KMS-11 (cell line): ENCODE data around the gene PLXDC1.

ENCODE experiments used
- H2AFZ ChIP-seq: fragments of 200-600 bp; sonication (generic); 2 replicates; pipeline ENCODE4 v1.6.1; 2016; ENCODE audit warnings: antibody characterized with exemption, mixed run types, low read depth
- H3K27ac ChIP-seq: fragments of 200-600 bp; sonication (generic); 2 replicates; pipeline ENCODE4 v1.6.1; 2016; ENCODE audit warnings: mild to moderate bottlenecking, mixed run types
- H3K27me3 ChIP-seq: fragments of 200-600 bp; sonication (generic); 2 replicates; pipeline ENCODE4 v1.6.1; 2017; ENCODE audit warnings: mild to moderate bottlenecking, low read depth, mixed run types, moderate library complexity; ENCODE audit not compliant: insufficient read depth
- H3K36me3 ChIP-seq: fragments of 200-600 bp; sonication (generic); 2 replicates; pipeline ENCODE4 v1.6.1; 2017; ENCODE audit warnings: mild to moderate bottlenecking, mixed run types; ENCODE audit not compliant: insufficient read depth
- H3K4me1 ChIP-seq: fragments of 200-600 bp; sonication (generic); 2 replicates; pipeline ENCODE4 v1.6.1; 2016; ENCODE audit warnings: mild to moderate bottlenecking, low read depth, mixed run types; ENCODE audit not compliant: poor library complexity, severe bottlenecking
- H3K4me2 ChIP-seq: fragments of 200-600 bp; sonication (generic); 2 replicates; pipeline ENCODE4 v1.7.0; 2016; ENCODE audit warnings: mild to moderate bottlenecking, mixed run types
- H3K4me3 ChIP-seq: fragments of 200-600 bp; sonication (generic); IDR thresholded peaks from 2 replicates; pipeline ENCODE4 v1.6.1; 2017; ENCODE audit warnings: low read depth, low read length, mixed read lengths; ENCODE audit not compliant: insufficient read depth
- H3K79me2 ChIP-seq: fragments of 200-600 bp; sonication (generic); 2 replicates; pipeline ENCODE4 v1.6.1; 2016; ENCODE audit warnings: low read depth, mixed run types; ENCODE audit not compliant: insufficient read depth
- H3K9ac ChIP-seq: fragments of 200-600 bp; sonication (generic); 2 replicates; pipeline ENCODE4 v1.6.1; 2016; ENCODE audit warnings: mild to moderate bottlenecking, mixed run types
- H4K20me1 ChIP-seq: fragments of 200-600 bp; sonication (generic); 2 replicates; pipeline ENCODE4 v1.6.1; 2016; ENCODE audit warnings: mild to moderate bottlenecking, mixed run types; ENCODE audit not compliant: insufficient read depth
- CTCF ChIP-seq: fragments of 200-600 bp; sonication (generic); conservative IDR thresholded peaks from 2 replicates; pipeline ENCODE4 v1.6.1; 2017; ENCODE audit warnings: low read depth, mild to moderate bottlenecking, antibody characterized with exemption, low read length, moderate library complexity, mixed read lengths

Gene PLXDC1

GRCh38 chr17:39141294-39141693, 10.1 kb downstream of the PLXDC1 start:
- Histone ChIP-seq H3K4me3 (no peak overlapping the region), H3K9ac (no peak overlapping the region), H3K27ac (no peak overlapping the region), H2AFZ (no peak overlapping the region), H3K4me2 (no peak overlapping the region), H3K27me3 (no peaks in the 10 kb centered on the region), H4K20me1 (no peaks in the 10 kb centered on the region), H3K36me3 (no peaks in the 10 kb centered on the region), H3K79me2 (no peaks in the 10 kb centered on the region), H3K4me1 (no peaks in the 10 kb centered on the region)
- no peak for TF ChIP-seq CTCF

DNA sequence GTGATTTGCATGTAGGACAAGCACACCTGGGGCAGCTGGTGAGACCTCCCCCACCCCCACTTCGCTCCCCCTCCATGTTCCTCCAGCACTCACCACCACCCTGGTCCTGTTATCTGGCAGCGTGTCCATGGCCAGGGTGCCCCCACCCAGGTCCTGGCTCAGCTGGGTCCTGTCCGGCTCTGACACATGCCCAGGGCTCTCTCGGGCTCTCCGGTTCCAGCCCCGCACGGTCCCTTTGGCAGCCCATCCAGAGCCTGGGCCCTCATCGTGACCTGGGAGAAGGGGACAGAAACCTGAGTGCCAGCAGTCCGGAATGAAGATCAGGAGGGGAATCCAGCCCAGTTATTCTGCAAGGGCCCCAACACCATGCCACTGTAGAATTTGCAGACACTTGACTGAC, 11.9 kb downstream of the PLXDC1 start:
- Histone ChIP-seq H3K4me2 (no peak overlapping the region), H2AFZ (no peak overlapping the region), H3K36me3 (no peaks in the 10 kb centered on the region), H3K79me2 (no peaks in the 10 kb centered on the region), H3K27ac (no peak overlapping the region), H4K20me1 (no peaks in the 10 kb centered on the region), H3K4me3 (no peak overlapping the region), H3K9ac (no peak overlapping the region), H3K27me3 (no peaks in the 10 kb centered on the region), H3K4me1 (no peaks in the 10 kb centered on the region)
- TF ChIP-seq CTCF = no peak

DNA sequence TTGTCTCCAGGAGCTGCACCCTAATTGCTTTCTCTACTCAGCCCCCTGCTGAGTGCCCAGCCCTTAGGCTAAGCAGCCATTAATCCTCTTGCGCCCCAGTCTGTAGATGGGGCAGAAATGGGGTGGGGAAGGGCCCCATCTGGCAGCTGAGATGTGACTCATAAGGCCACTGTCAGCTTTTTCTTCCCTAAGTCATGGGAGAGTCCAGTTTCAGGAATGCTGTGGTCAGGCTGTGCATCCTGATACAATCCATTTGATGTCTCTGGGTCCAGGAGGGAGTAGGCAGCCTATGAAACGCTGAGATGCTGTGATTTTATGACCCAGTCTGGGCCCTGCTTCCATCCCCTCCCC, 12.3 kb downstream of the PLXDC1 start:
- Histone ChIP-seq H3K27ac (no peak overlapping the region), H3K4me2 (no peak overlapping the region), H2AFZ (no peak overlapping the region), H3K27me3 (no peaks in the 10 kb centered on the region), H3K36me3 (no peaks in the 10 kb centered on the region), H3K9ac (no peak overlapping the region), H4K20me1 (no peaks in the 10 kb centered on the region), H3K4me1 (no peaks in the 10 kb centered on the region), H3K79me2 (no peaks in the 10 kb centered on the region), H3K4me3 (no peak overlapping the region)
- no peak for TF ChIP-seq CTCF

GRCh38 chr17:39138431-39139160, 12.8 kb downstream of the PLXDC1 start:
- Histone ChIP-seq H3K27ac (no peak overlapping the region), H3K4me2 (no peak overlapping the region), H4K20me1 (no peaks in the 10 kb centered on the region)

More at GRCh38 chr17:39138431-39139160, 12.8 kb downstream of the PLXDC1 start:
- Histone ChIP-seq H3K4me1 (no peaks in the 10 kb centered on the region), H3K9ac (no peak overlapping the region), H2AFZ (no peak overlapping the region), H3K27me3 (no peaks in the 10 kb centered on the region), H3K79me2 (no peaks in the 10 kb centered on the region), H3K4me3 (no peak overlapping the region), H3K36me3 (no peaks in the 10 kb centered on the region)
- no peak for TF ChIP-seq CTCF
